CD4-positive, alpha-beta T cell treated with Interleukin-17A for 4 hours (primary cell): ENCODE results near the gene LYPLA2.
A peak's percentile ranks its signal among the peaks of the same experiment; 100 is the strongest.
"Not testable (repeated sequence)": the region's sequence is repeated elsewhere in the genome, so short reads cannot be mapped to it uniquely, and the experiment has no call there.

Experiments
- DNase-seq: peaks from one replicate; pipeline ENCODE4 v3.0.0-alpha.2; 2020; ENCODE audit warnings: mixed read lengths

LYPLA2 gene

GRCh38 chr1:23801338-23801748, 10.4 kb downstream of the LYPLA2 start:
- no peak for DNase-seq

GRCh38 chr1:23801876-23802275, 10.9 kb downstream of the LYPLA2 start:
- DNase-seq: no peak

GRCh38 chr1:23802809-23803342, 11.9 kb downstream of the LYPLA2 start:
- DNase-seq: not testable (repeated sequence)

- DNase-seq: no peak
These were observed 12.7 kb downstream of the LYPLA2 start for GRCh38 chr1:23803674-23804073.

GRCh38 chr1:23804183-23804835, 13.4 kb downstream of the LYPLA2 start:
- DNase-seq: no peak

GRCh38 chr1:23805025-23805424, 14.1 kb downstream of the LYPLA2 start:
- DNase-seq: no peak

GRCh38 chr1:23806280-23806679, 15.3 kb downstream of the LYPLA2 start:
- no peak for DNase-seq

GRCh38 chr1:23807453-23807852, 16.5 kb downstream of the LYPLA2 start:
- DNase-seq: no peak

GRCh38 chr1:23809751-23810171, 18.8 kb downstream of the LYPLA2 start:
- peak; percentile 87 for DNase-seq

GRCh38 chr1:23810818-23811540, 20.0 kb downstream of the LYPLA2 start:
- DNase-seq: peak; percentile 63

GRCh38 chr1:23814016-23814415, 23.1 kb downstream of the LYPLA2 start:
- DNase-seq: no peak

- DNase-seq: no peak
These were observed 25.4 kb downstream of the LYPLA2 start for GRCh38 chr1:23816361-23816760.

- DNase-seq: no peak
These were observed 26.0 kb downstream of the LYPLA2 start for GRCh38 chr1:23816906-23817305.

GRCh38 chr1:23817633-23818032, 26.7 kb downstream of the LYPLA2 start:
- no peak for DNase-seq

- no peak for DNase-seq
These were observed 32.8 kb downstream of the LYPLA2 start for GRCh38 chr1:23823767-23824166.

- no peak for DNase-seq
These were observed 33.7 kb downstream of the LYPLA2 start for GRCh38 chr1:23824711-23825075.

- DNase-seq: peak; percentile 92
These were observed 34.3 kb downstream of the LYPLA2 start, which contains the start of gene HMGCL for GRCh38 chr1:23825076-23825761. Gene HMGCL, minus strand, starts transcription at chr1:23825429. Its CDS starts 14 bp downstream, at chr1:23825415.

- peak; percentile 11 for DNase-seq
These were observed 35.0 kb downstream of the LYPLA2 start for GRCh38 chr1:23825762-23826522.

GRCh38 chr1:23826590-23826989, 35.6 kb downstream of the LYPLA2 start:
- DNase-seq: not testable (repeated sequence)

- DNase-seq: no peak
These were observed 36.8 kb downstream of the LYPLA2 start for GRCh38 chr1:23827717-23828116.

GRCh38 chr1:23834156-23834555, 43.2 kb downstream of the LYPLA2 start:
- DNase-seq: not testable (repeated sequence)

- no peak for DNase-seq
These were observed 45.1 kb downstream of the LYPLA2 start for GRCh38 chr1:23836037-23836436.

- no peak for DNase-seq
These were observed 47.0 kb downstream of the LYPLA2 start for GRCh38 chr1:23837908-23838307.
